ENCODE data around the gene ST6GALNAC4.
A peak's percentile ranks its signal among the peaks of the same experiment; 100 is the strongest.

Gene ST6GALNAC4

GRCh38 chr9:127929625-127929979 lies 12.8 kb upstream of the ST6GALNAC4 start:
- DNase-seq (ENCODE audit: low read depth), result no peak

- DNase-seq (ENCODE audit: low read depth), result no peak
Observed at GRCh38 chr9:127928676-127929624, 12.1 kb upstream of the ST6GALNAC4 start.

- DNase-seq (ENCODE audit: low read depth), result no peak
Observed at GRCh38 chr9:127927988-127928675, 11.3 kb upstream of the ST6GALNAC4 start.

GRCh38 chr9:127927201-127927987 lies 10.6 kb upstream of the ST6GALNAC4 start:
- DNase-seq (ENCODE audit: low read depth), result no peak

- DNase-seq (ENCODE audit: low read depth), result no peak
Observed at GRCh38 chr9:127926906-127927200, 10.0 kb upstream of the ST6GALNAC4 start.

- DNase-seq (ENCODE audit: low read depth), result no peak
Observed at GRCh38 chr9:127925959-127926905, 9.4 kb upstream of the ST6GALNAC4 start.

- no peak for DNase-seq (ENCODE audit: low read depth)
Observed at GRCh38 chr9:127924736-127925444, 8.0 kb upstream of the ST6GALNAC4 start.

- DNase-seq (ENCODE audit: low read depth), result peak; percentile 97
Observed at GRCh38 chr9:127923771-127924170, 6.9 kb upstream of the ST6GALNAC4 start.

GRCh38 chr9:127923046-127923445 lies 6.2 kb upstream of the ST6GALNAC4 start:
- no peak for DNase-seq (ENCODE audit: low read depth)

- peak; percentile 46 for DNase-seq (ENCODE audit: low read depth)
Observed at GRCh38 chr9:127921557-127922120, 4.8 kb upstream of the ST6GALNAC4 start.

- DNase-seq (ENCODE audit: low read depth), result no peak
Observed at GRCh38 chr9:127920794-127921193, 4.0 kb upstream of the ST6GALNAC4 start.

- peak; percentile 99 for DNase-seq (ENCODE audit: low read depth)
Observed at GRCh38 chr9:127919253-127919815, 2.5 kb upstream of the ST6GALNAC4 start.

- peak; percentile 64 for DNase-seq (ENCODE audit: low read depth)
Observed at GRCh38 chr9:127918183-127919107, 1.6 kb upstream of the ST6GALNAC4 start.

GRCh38 chr9:127917603-127918002 lies 762 bp upstream of the ST6GALNAC4 start:
- no peak for DNase-seq (ENCODE audit: low read depth)

- DNase-seq (ENCODE audit: low read depth), result no peak
Observed at GRCh38 chr9:127915801-127916719, 781 bp downstream of the ST6GALNAC4 start.

- DNase-seq (ENCODE audit: low read depth), result no peak
Observed at GRCh38 chr9:127915325-127915752, 1.5 kb downstream of the ST6GALNAC4 start.

- DNase-seq (ENCODE audit: low read depth), result no peak
Observed at GRCh38 chr9:127913682-127914081, 3.2 kb downstream of the ST6GALNAC4 start.

- no peak for DNase-seq (ENCODE audit: low read depth)
Observed at GRCh38 chr9:127912882-127913281, 4.0 kb downstream of the ST6GALNAC4 start.

Measured in fibroblast of gingiva (primary cell).